Thyroid gland (tissue), 4 donors: ENCODE measurements around the gene SORL1-AS1. TPM values are rescaled to one million over a fixed set of nuclear protein-coding genes. Genes with fewer than 3 reads are reported as not detected.
A peak's percentile ranks its signal among the peaks of the same experiment; 100 is the strongest.

Experiments used
- DNase-seq, 2 donors: peaks; one replicate each; pipeline ENCODE4 v3.0.0-alpha.2; 2019
- H3K27ac ChIP-seq, 3 donors: fragments of 200-600 bp; sonication (generic); 1 replicate in 2 of 3; 2 replicates in 1 of 3; pipeline ENCODE4 v1.5.1; 2016 to 2019; ENCODE audit warnings: mild to moderate bottlenecking in 1 of 3, moderate library complexity in 1 of 3
- H3K27me3 ChIP-seq: fragments of 200-600 bp; sonication (generic); one replicate; pipeline ENCODE4 v1.5.1; 2019
- H3K36me3 ChIP-seq, 2 donors: fragments of 200-600 bp; sonication (generic); one replicate each; pipeline ENCODE4 v1.5.1; 2016 to 2019
- H3K4me1 ChIP-seq, 2 donors: fragments of 200-600 bp; sonication (generic); one replicate each; pipeline ENCODE4 v1.5.1; 2017 to 2019
- H3K4me3 ChIP-seq, 3 donors: fragments of 200-600 bp; sonication (generic); replicated peaks in 1 of 3; 1 replicate in 2 of 3; 2 replicates in 1 of 3; pipeline ENCODE4 v1.5.1; 2016; ENCODE audit warnings: mild to moderate bottlenecking in 1 of 3
- H3K9me3 ChIP-seq: fragments of 200-600 bp; sonication (generic); one replicate; pipeline ENCODE4 v1.5.1; 2017
- CTCF ChIP-seq, 6 experiments: fragments of 200-600 bp in 3 of 6; fragments of 450-650 bp in 3 of 6; sonication (generic) in 3 of 6; IDR thresholded peaks; one replicate each; pipeline ENCODE4 v1.5.1; 2016 to 2019; ENCODE audit warnings: antibody characterized with exemption in 6 of 6, mild to moderate bottlenecking in 2 of 6, inconsistent platforms in 1 of 6, moderate library complexity in 1 of 6
- POLR2A ChIP-seq, 2 donors: fragments of 450-650 bp; IDR thresholded peaks; one replicate each; pipeline ENCODE4 v1.6.1; 2017; ENCODE audit warnings: antibody characterized with exemption in 2 of 2, mild to moderate bottlenecking in 2 of 2, moderate library complexity in 1 of 2
- WGBS, 2 donors: methylation state at CpG; one replicate each; pipeline ENCODE4 v1.1.5; 2017; 5-methylcytosine and 5-hydroxymethylcytosine counted together
- intact Hi-C: fragments of 100-400 bp; cut with DNase I; formaldehyde crosslinking; loops from one replicate; pipeline ENCODE4 v1.15.1; 2023
- total RNA-seq, 4 donors: library from RNA; depleted of rRNA; stranded (reverse); fragments of >200 nt; gene quantifications; one replicate each; pipeline ENCODE4 v1.2.3, GENCODE V29; 2016

SORL1-AS1 gene

GRCh38 chr11:121394785-121395184, 58.0 kb downstream of the SORL1-AS1 start:
- WGBS, 2 donors, result 69 to 89% methylated on average over 4 of the region's 4 CpGs
- intact Hi-C loops, result no loop called here
- Histone ChIP-seq H3K4me3 (no peak overlapping the region), H3K27me3 (no peaks in the 10 kb centered on the region), H3K27ac (no peak overlapping the region), H3K4me1 (peaks cover 4 to 7% of the 10 kb centered on the region in 2 donors), H3K36me3 (no peaks in the 10 kb centered on the region), H3K9me3 (no peaks in the 10 kb centered on the region)
- TF ChIP-seq POLR2A (IDR thresholded peaks at IDR 0.05), result no peak
- TF ChIP-seq CTCF (IDR thresholded peaks at IDR 0.05), result no peak
- DNase-seq, result no peak

- intact Hi-C loops, result no loop called here
- no peak for DNase-seq
- Histone ChIP-seq H3K36me3 (no peaks in the 10 kb centered on the region), H3K9me3 (no peaks in the 10 kb centered on the region), H3K4me1 (peaks cover 10 to 15% of the 10 kb centered on the region in 2 donors), H3K4me3 (no peak overlapping the region), H3K27me3 (no peaks in the 10 kb centered on the region), H3K27ac (no peak overlapping the region)
- TF ChIP-seq CTCF (IDR thresholded peaks at IDR 0.05), result no peak
- no peak for TF ChIP-seq POLR2A (IDR thresholded peaks at IDR 0.05)
- WGBS, 2 donors, result 85 to 92% methylated on average over 4 of the region's 4 CpGs
Observed at GRCh38 chr11:121393855-121394254, 58.9 kb downstream of the SORL1-AS1 start.

GRCh38 chr11:121391914-121392313, 60.9 kb downstream of the SORL1-AS1 start:
- DNase-seq, result peak; percentile 38 to 47
- intact Hi-C loops, result no loop called here

GRCh38 chr11:121389651-121390050, 63.1 kb downstream of the SORL1-AS1 start:
- TF ChIP-seq CTCF (IDR thresholded peaks at IDR 0.05) (no peak), POLR2A (IDR thresholded peaks at IDR 0.05) (no peak)
- DNase-seq, result peak; percentile 78 to 83
- no peak overlapping the region for H3K4me3 ChIP-seq
- no peaks in the 10 kb centered on the region for H3K27me3 ChIP-seq
- intact Hi-C loops, result no loop called here
- peak overlapping the region in 2 of 3 donors; percentile 53 to 60 for H3K27ac ChIP-seq
- peaks cover 10 to 15% of the 10 kb centered on the region in 2 donors for H3K4me1 ChIP-seq
- H3K9me3 ChIP-seq, result no peaks in the 10 kb centered on the region
- 16 to 29% methylated on average over 8 of the region's 8 CpGs for WGBS, 2 donors
- H3K36me3 ChIP-seq, result no peaks in the 10 kb centered on the region

More at GRCh38 chr11:121391914-121392313, 60.9 kb downstream of the SORL1-AS1 start:
- H3K9me3 ChIP-seq, result no peaks in the 10 kb centered on the region
- peaks cover 10 to 15% of the 10 kb centered on the region in 2 donors for H3K4me1 ChIP-seq
- no peak overlapping the region for H3K27ac ChIP-seq
- 67 to 75% methylated on average over 7 of the region's 7 CpGs for WGBS, 2 donors
- no peaks in the 10 kb centered on the region for H3K27me3 ChIP-seq
- no peaks in the 10 kb centered on the region for H3K36me3 ChIP-seq
- no peak overlapping the region for H3K4me3 ChIP-seq
- TF ChIP-seq POLR2A (IDR thresholded peaks at IDR 0.05) (no peak), CTCF (IDR thresholded peaks at IDR 0.05) (no peak)

Other genes starting within 250 kb of the SORL1-AS1 start
- gene SC5D, start 160.2 kb downstream of the SORL1-AS1 start, total RNA-seq, result 10 to 100 TPM; 37.2 to 68.9 (median 40.0) TPM
- gene SORL1, start 653 bp downstream of the SORL1-AS1 start, total RNA-seq, result 10 to 100 TPM; 19.6 to 73.8 (median 53.6) TPM